K562 (cell line): ENCODE measurements around the gene PPP1R12C. TPM values are rescaled to one million over a fixed set of nuclear protein-coding genes. Genes with fewer than 3 reads are reported as not detected.

Experiments used
- EGR1 ChIP-seq: fragments of 450-650 bp; conservative IDR thresholded peaks from 2 replicates; pipeline ENCODE4 v1.6.1; 2017; ENCODE audit warnings: mild to moderate bottlenecking
- ETS1 ChIP-seq: conservative IDR thresholded peaks from 2 replicates; pipeline ENCODE4 v1.6.1; 2011; ENCODE audit warnings: low read depth, mild to moderate bottlenecking, low read length; ENCODE audit not compliant: control insufficient read depth
- GATAD2B ChIP-seq: fragments of 450-650 bp; IDR thresholded peaks from 2 replicates; pipeline ENCODE4 v1.6.1; 2017; ENCODE audit warnings: mild to moderate bottlenecking, borderline replicate concordance
- HNRNPL ChIP-seq: fragments of 200-400 bp; formaldehyde crosslinking; IDR thresholded peaks from 2 replicates; pipeline ENCODE4 v1.6.1; 2017; ENCODE audit warnings: low read depth, mild to moderate bottlenecking, low read length
- MNT ChIP-seq, 2 experiments: fragments of 450-650 bp; conservative IDR thresholded peaks; 2 replicates each; pipeline ENCODE4 v1.6.1; 2017; ENCODE audit warnings: mild to moderate bottlenecking in 2 of 2, moderate library complexity in 2 of 2
- PCBP1 ChIP-seq: fragments of 200-400 bp; formaldehyde crosslinking; IDR thresholded peaks from 2 replicates; pipeline ENCODE4 v1.6.1; 2018; ENCODE audit warnings: mild to moderate bottlenecking, low read depth, low read length; ENCODE audit not compliant: poor library complexity, severe bottlenecking
- PHB ChIP-seq: fragments of 250-450 bp; sonication (Bioruptor Pico); IDR thresholded peaks from 2 replicates; pipeline ENCODE4 v1.5.0; 2021
- SMARCA5 ChIP-seq: fragments of 450-650 bp; IDR thresholded peaks from 2 replicates; pipeline ENCODE4 v1.6.1; 2016
- XRCC4 ChIP-seq: IDR thresholded peaks from one replicate; pipeline ENCODE4 v1.6.1; 2011; ENCODE audit not compliant: insufficient read depth, insufficient read length; ENCODE audit errors: extremely low read depth
- ZKSCAN3 ChIP-seq: fragments of 250-450 bp; sonication (Bioruptor Pico); IDR thresholded peaks from 2 replicates; pipeline ENCODE4 v1.4.0; 2020
- ZNF133 ChIP-seq: fragments of 250-450 bp; sonication (Bioruptor Pico); IDR thresholded peaks from 2 replicates; pipeline ENCODE4 v1.4.0; 2020; ENCODE audit warnings: mild to moderate bottlenecking
- polyA plus RNA-seq, 8 experiments: library from polyadenylated mRNA; depleted of rRNA in 4 of 8; stranded (reverse) in 5 of 8; unstranded in 3 of 8; fragments of >200 nt; fragmentation: Nextera tagmentation in 2 of 8; fragmentation: Illumina TruSeq in 1 of 8; extraction: Ambion mirVana in 2 of 8; extraction: Trizol in 1 of 8; gene quantifications; 2 replicates each; pipeline versions ENCODE4 v1.2.1 to v1.2.3, GENCODE V29; 2011 to 2014; ENCODE audit warnings: inconsistent platforms in 1 of 8, missing spikeins in 1 of 8
- total RNA-seq, 7 experiments: library from RNA; depleted of rRNA in 6 of 7; stranded (reverse); fragments of >200 nt in 6 of 7; fragmentation: Illumina TruSeq in 2 of 7; extraction: Trizol in 2 of 7; gene quantifications; 2 replicates each; pipeline versions ENCODE4 v1.2.1 to v1.2.3, GENCODE V29; 2011 to 2021; ENCODE audit warnings: low replicate concordance in 1 of 7
- TF ChIP-seq, protein P1 (sequence below), 2 experiments: fragments of 150-350 bp in 1 of 2; IDR thresholded peaks; 2 replicates each; pipeline ENCODE4 v1.6.1; 2012 to 2016; ENCODE audit warnings: low read depth in 2 of 2, low read length in 2 of 2, mild to moderate bottlenecking in 1 of 2, moderate library complexity in 1 of 2
- TF ChIP-seq, protein P2 (sequence below): sonication (generic); formaldehyde crosslinking; IDR thresholded peaks from 2 replicates; pipeline ENCODE4 v1.8.1; 2023; ENCODE audit warnings: mild to moderate bottlenecking, missing genetic modification reagents
- TF ChIP-seq, protein P3 (sequence below): fragments of 250-450 bp; sonication (Bioruptor Pico); IDR thresholded peaks from 2 replicates; pipeline ENCODE4 v1.5.0; 2020; ENCODE audit warnings: mild to moderate bottlenecking

Gene PPP1R12C
- total and polyA plus RNA-seq, 9 of the 15 experiments (the other 6 are each of a cell fraction or from before 2014, with no cell fraction given) = 1.8 to 136 (median 33.7) TPM

GRCh38 chr19:55080121-55080967, 37.1 kb downstream of the PPP1R12C start (continued):
- TF ChIP-seq, protein P1, sequence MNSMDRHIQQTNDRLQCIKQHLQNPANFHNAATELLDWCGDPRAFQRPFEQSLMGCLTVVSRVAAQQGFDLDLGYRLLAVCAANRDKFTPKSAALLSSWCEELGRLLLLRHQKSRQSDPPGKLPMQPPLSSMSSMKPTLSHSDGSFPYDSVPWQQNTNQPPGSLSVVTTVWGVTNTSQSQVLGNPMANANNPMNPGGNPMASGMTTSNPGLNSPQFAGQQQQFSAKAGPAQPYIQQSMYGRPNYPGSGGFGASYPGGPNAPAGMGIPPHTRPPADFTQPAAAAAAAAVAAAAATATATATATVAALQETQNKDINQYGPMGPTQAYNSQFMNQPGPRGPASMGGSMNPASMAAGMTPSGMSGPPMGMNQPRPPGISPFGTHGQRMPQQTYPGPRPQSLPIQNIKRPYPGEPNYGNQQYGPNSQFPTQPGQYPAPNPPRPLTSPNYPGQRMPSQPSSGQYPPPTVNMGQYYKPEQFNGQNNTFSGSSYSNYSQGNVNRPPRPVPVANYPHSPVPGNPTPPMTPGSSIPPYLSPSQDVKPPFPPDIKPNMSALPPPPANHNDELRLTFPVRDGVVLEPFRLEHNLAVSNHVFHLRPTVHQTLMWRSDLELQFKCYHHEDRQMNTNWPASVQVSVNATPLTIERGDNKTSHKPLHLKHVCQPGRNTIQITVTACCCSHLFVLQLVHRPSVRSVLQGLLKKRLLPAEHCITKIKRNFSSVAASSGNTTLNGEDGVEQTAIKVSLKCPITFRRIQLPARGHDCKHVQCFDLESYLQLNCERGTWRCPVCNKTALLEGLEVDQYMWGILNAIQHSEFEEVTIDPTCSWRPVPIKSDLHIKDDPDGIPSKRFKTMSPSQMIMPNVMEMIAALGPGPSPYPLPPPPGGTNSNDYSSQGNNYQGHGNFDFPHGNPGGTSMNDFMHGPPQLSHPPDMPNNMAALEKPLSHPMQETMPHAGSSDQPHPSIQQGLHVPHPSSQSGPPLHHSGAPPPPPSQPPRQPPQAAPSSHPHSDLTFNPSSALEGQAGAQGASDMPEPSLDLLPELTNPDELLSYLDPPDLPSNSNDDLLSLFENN (IDR thresholded peaks at IDR 0.05; ENCODE audit: low read depth in 2 of 2, low read length in 2 of 2) = no peak
- TF ChIP-seq PHB (CRISPR knock-in tag) (no peak), MNT (conservative IDR thresholded peaks at IDR 0.05) (peak; percentile 92 to 93), PCBP1 (peak; percentile 37), XRCC4 (no peak), ETS1 (peak; percentile 74), ZKSCAN3 (CRISPR knock-in tag) (no peak), HNRNPL (peak; percentile 53; the same call in 1 of the 2 replicates), GATAD2B (no peak), ZNF133 (CRISPR knock-in tag) (no peak), SMARCA5 (peak; percentile 91), EGR1 (peak; percentile 69)
- TF ChIP-seq, protein P2, sequence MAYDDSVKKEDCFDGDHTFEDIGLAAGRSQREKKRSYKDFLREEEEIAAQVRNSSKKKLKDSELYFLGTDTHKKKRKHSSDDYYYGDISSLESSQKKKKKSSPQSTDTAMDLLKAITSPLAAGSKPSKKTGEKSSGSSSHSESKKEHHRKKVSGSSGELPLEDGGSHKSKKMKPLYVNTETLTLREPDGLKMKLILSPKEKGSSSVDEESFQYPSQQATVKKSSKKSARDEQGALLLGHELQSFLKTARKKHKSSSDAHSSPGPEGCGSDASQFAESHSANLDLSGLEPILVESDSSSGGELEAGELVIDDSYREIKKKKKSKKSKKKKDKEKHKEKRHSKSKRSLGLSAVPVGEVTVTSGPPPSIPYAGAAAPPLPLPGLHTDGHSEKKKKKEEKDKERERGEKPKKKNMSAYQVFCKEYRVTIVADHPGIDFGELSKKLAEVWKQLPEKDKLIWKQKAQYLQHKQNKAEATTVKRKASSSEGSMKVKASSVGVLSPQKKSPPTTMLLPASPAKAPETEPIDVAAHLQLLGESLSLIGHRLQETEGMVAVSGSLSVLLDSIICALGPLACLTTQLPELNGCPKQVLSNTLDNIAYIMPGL = peak; percentile 79; the same call in 1 of the 2 replicates
- TF ChIP-seq, protein P3, sequence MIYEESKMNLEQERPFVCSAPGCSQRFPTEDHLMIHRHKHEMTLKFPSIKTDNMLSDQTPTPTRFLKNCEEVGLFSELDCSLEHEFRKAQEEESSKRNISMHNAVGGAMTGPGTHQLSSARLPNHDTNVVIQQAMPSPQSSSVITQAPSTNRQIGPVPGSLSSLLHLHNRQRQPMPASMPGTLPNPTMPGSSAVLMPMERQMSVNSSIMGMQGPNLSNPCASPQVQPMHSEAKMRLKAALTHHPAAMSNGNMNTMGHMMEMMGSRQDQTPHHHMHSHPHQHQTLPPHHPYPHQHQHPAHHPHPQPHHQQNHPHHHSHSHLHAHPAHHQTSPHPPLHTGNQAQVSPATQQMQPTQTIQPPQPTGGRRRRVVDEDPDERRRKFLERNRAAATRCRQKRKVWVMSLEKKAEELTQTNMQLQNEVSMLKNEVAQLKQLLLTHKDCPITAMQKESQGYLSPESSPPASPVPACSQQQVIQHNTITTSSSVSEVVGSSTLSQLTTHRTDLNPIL (CRISPR knock-in tag) = no peak
